ENCODE results near the gene ABHD16B. TPM values are rescaled to one million over a fixed set of nuclear protein-coding genes. Genes with fewer than 3 reads are reported as not detected.

ABHD16B gene
- total RNA-seq (2014; rRNA removed) (not detected in 2 replicates), Bru-seq, nascent RNA (not detected), BruChase-seq, experiment 1, labeled RNA remaining after a 6-hour chase (not detected), BruChase-seq, experiment 2, labeled RNA remaining after a 2-hour chase (percentile 13 among the genes with signal in this experiment)
- long read RNA-seq, partial matches to known transcripts: 0 of 1 reads
- long read RNA-seq, other reads (novel, unspliced or antisense): 0 of 1 reads

DNA sequence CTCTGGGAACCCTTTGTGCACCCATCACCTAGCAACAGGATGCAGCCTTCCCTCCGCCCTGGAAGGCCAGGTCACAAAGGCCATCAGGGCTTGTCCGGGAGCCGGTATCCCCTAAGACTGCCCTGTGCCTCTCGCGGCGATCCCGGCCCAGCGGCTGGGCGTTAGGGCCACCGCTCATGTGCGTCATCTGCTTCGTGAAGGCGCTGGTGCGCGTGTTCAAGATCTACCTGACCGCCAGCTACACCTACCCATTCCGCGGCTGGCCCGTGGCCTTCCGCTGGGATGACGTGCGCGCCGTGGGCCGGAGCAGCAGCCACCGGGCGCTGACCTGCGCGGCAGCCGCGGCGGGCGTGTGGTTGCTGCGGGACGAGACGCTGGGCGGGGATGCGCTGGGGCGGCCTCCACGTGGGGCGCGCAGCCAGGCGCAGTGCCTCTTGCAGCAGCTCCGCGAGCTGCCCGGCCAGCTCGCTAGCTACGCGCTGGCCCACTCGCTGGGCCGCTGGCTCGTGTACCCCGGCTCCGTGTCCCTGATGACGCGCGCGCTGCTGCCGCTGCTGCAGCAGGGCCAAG lies at the start of gene ABHD16B:
Gene ABHD16B (plus strand): TSS at position 134 of the 570 bp plus-strand sequence. CDS start 43 bp downstream, at position 177.
- CTCF ChIA-PET: no interaction called here
- Histone ChIP-seq H3K4me3 (ENCODE audit: low read length) (no peak within 1 kb of the TSS), H3K79me2 (ENCODE audit: low read length) (peaks cover 31% of the 10 kb centered on the region)

DNA sequence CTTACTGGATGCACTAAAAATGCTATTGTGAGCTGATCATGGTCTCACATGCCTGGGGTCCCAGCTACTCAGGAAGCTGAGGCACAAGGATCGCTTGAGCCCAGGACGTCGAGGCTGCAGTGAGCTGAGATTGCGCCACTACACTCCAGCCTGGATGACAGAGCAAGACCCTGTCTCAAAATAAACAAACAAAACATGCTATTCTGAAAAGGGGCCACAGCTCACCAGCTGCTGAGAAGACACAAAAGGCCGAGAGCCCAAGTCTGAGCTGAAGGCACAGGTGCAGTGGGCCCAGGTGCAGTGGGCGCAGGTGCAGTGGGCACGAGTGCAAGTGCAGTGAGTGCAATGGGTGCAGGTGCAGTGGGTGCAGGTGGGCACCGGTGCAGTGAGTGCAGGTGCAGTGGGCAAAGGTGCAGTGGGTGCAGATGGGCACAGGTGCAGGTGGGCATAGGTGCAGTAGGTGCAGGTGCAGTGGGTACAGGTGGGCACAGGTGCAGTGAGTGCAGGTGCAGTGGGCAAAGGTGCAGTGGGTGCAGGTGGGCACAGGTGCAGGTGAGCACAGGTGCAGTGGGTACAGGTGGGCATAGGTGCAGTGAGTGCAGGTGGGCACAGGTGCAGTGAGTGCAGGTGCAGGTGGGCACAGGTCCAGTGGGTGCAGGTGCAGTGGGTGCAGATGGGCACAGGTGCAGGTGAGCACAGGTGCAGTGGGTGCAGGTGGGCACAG lies 46.2 kb upstream of the ABHD16B start:
- no peaks in the 10 kb centered on the region for H3K36me3 ChIP-seq (ENCODE audit: low read depth, low read length)
- no peaks in the 10 kb centered on the region for H3F3A ChIP-seq (ENCODE audit: low read length, unreplicated experiment)
- H3K4me3 ChIP-seq (ENCODE audit: low read length): no peak overlapping the region
- no peak overlapping the region for H2AFZ ChIP-seq (ENCODE audit: low read length)
- no peak for ATAC-seq
- H3K27ac ChIP-seq (ENCODE audit: low read length): no peak overlapping the region
- H3K9ac ChIP-seq (ENCODE audit: low read length): no peak overlapping the region
- no peaks in the 10 kb centered on the region for H3K79me2 ChIP-seq (ENCODE audit: low read length)
- H3K9me3 ChIP-seq (ENCODE audit: low read length): no peaks in the 10 kb centered on the region
- intact Hi-C loops (cut with micrococcal nuclease): no loop called here
- H3K4me1 ChIP-seq (ENCODE audit: insufficient read depth, low read length): peaks cover 5% of the 10 kb centered on the region; the same call in 1 of the 2 replicates
- POLR2A ChIA-PET (ENCODE audit: unreplicated experiment): no interaction called here
- CTCF ChIA-PET: no interaction called here
- DNase-seq: no peak
- H3K9me2 ChIP-seq (replicated peaks; ENCODE audit: low read length): no peaks in the 10 kb centered on the region
- H4K20me1 ChIP-seq (ENCODE audit: low read length): no peaks in the 10 kb centered on the region
- no peaks in the 10 kb centered on the region for H3K27me3 ChIP-seq (ENCODE audit: low read length)
- TF ChIP-seq EZH2phosphoT487 (IDR thresholded peaks at IDR 0.05; ENCODE audit: borderline replicate concordance, low read length) (no peak), EZH2 (IDR thresholded peaks at IDR 0.05; ENCODE audit: low read length, unreplicated experiment) (no peak)
- TF ChIP-seq, protein P1, sequence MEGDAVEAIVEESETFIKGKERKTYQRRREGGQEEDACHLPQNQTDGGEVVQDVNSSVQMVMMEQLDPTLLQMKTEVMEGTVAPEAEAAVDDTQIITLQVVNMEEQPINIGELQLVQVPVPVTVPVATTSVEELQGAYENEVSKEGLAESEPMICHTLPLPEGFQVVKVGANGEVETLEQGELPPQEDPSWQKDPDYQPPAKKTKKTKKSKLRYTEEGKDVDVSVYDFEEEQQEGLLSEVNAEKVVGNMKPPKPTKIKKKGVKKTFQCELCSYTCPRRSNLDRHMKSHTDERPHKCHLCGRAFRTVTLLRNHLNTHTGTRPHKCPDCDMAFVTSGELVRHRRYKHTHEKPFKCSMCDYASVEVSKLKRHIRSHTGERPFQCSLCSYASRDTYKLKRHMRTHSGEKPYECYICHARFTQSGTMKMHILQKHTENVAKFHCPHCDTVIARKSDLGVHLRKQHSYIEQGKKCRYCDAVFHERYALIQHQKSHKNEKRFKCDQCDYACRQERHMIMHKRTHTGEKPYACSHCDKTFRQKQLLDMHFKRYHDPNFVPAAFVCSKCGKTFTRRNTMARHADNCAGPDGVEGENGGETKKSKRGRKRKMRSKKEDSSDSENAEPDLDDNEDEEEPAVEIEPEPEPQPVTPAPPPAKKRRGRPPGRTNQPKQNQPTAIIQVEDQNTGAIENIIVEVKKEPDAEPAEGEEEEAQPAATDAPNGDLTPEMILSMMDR (conservative IDR thresholded peaks at IDR 0.05; ENCODE audit: low read depth, low read length): no peak
- no peak overlapping the region for H3K4me2 ChIP-seq (ENCODE audit: low read length)
- BruUV-seq (replicated peaks): no TSS peak

More for the DNA sequence above, at the start of gene ABHD16B:
- Histone ChIP-seq H3F3A (ENCODE audit: low read length, unreplicated experiment) (peaks cover 8% of the 10 kb centered on the region), H3K36me3 (ENCODE audit: low read depth, low read length) (peaks cover 6% of the 10 kb centered on the region; the same call in 1 of the 2 replicates), H2AFZ (ENCODE audit: low read length) (no peak within 1 kb of the TSS), H3K4me2 (ENCODE audit: low read length) (no peak within 1 kb of the TSS), H3K4me1 (ENCODE audit: insufficient read depth, low read length) (peaks cover 8% of the 10 kb centered on the region), H3K9ac (ENCODE audit: low read length) (no peak within 1 kb of the TSS), H3K9me3 (ENCODE audit: low read length) (no peaks in the 10 kb centered on the region), H4K20me1 (ENCODE audit: low read length) (no peaks in the 10 kb centered on the region), H3K27ac (ENCODE audit: low read length) (no peak within 1 kb of the TSS), H3K27me3 (ENCODE audit: low read length) (peaks cover 3% of the 10 kb centered on the region; the same call in 1 of the 2 replicates), H3K9me2 (replicated peaks; ENCODE audit: low read length) (no peaks in the 10 kb centered on the region)
- POLR2A ChIA-PET (ENCODE audit: unreplicated experiment): no interaction called here
- DNase-seq: no peak
- TF ChIP-seq, protein P1 (conservative IDR thresholded peaks at IDR 0.05; ENCODE audit: low read depth, low read length): no peak
- TF ChIP-seq EZH2 (IDR thresholded peaks at IDR 0.05; ENCODE audit: low read length, unreplicated experiment) (no peak), EZH2phosphoT487 (IDR thresholded peaks at IDR 0.05; ENCODE audit: borderline replicate concordance, low read length) (no peak)
- ATAC-seq: no peak
- intact Hi-C loops (cut with micrococcal nuclease): no loop called here
- BruUV-seq (replicated peaks): no TSS peak
